HepG2 (cell line): Measurements from ENCODE around the gene CPEB4. TPM values are rescaled to one million over a fixed set of nuclear protein-coding genes. Genes with fewer than 3 reads are reported as not detected.

Experiments
- ARNT ChIP-seq: fragments of 450-650 bp; IDR thresholded peaks from 2 replicates; pipeline ENCODE4 v1.6.1; 2017
- ATF7-NPFF ChIP-seq: sonication (generic); formaldehyde crosslinking; IDR thresholded peaks from 2 replicates; pipeline ENCODE4 v1.8.1; 2023; ENCODE audit warnings: mild to moderate bottlenecking, low read depth, missing genetic modification reagents, moderate library complexity
- HMG20B ChIP-seq: conservative IDR thresholded peaks from 2 replicates; pipeline ENCODE4 v1.6.1; 2016; ENCODE audit warnings: missing genetic modification reagents, missing compliant biosample characterization
- HOXA7 ChIP-seq: sonication (generic); formaldehyde crosslinking; IDR thresholded peaks from 2 replicates; pipeline ENCODE4 v1.8.1; 2022; ENCODE audit warnings: mild to moderate bottlenecking, missing genetic modification reagents, moderate library complexity
- IKZF1 ChIP-seq: fragments of 450-650 bp; IDR thresholded peaks from 2 replicates; pipeline ENCODE4 v1.7.1; 2016
- KDM6A ChIP-seq: IDR thresholded peaks from 2 replicates; pipeline ENCODE4 v1.6.1; 2016; ENCODE audit warnings: low read depth
- KMT2A ChIP-seq: sonication (generic); formaldehyde crosslinking; IDR thresholded peaks from 2 replicates; pipeline ENCODE4 v1.4.0; 2020; ENCODE audit warnings: missing genetic modification reagents
- NFE2L2 ChIP-seq: fragments of 150-350 bp; IDR thresholded peaks from 2 replicates; pipeline ENCODE4 v1.6.1; 2014; ENCODE audit warnings: low read length
- NFYB ChIP-seq: sonication (generic); formaldehyde crosslinking; IDR thresholded peaks from 2 replicates; pipeline ENCODE4 v1.4.0; 2020; ENCODE audit warnings: missing genetic modification reagents
- POLR2AphosphoS2 ChIP-seq: IDR thresholded peaks from 2 replicates; pipeline ENCODE4 v1.6.1; 2011; ENCODE audit warnings: low read depth, low read length, improper control_type of control experiment
- PPARG ChIP-seq: conservative IDR thresholded peaks from 2 replicates; pipeline ENCODE4 v1.6.1; 2016; ENCODE audit warnings: missing biosample characterization, missing genetic modification reagents
- XBP1 ChIP-seq: sonication (generic); formaldehyde crosslinking; IDR thresholded peaks from 2 replicates; pipeline ENCODE4 v1.5.0; 2020; ENCODE audit warnings: missing genetic modification reagents
- ZBTB20 ChIP-seq: sonication (generic); formaldehyde crosslinking; IDR thresholded peaks from 2 replicates; pipeline ENCODE4 v1.8.1; 2023; ENCODE audit warnings: missing genetic modification reagents, low read depth, mild to moderate bottlenecking, borderline replicate concordance
- ZBTB37 ChIP-seq: sonication (generic); formaldehyde crosslinking; IDR thresholded peaks from 2 replicates; pipeline ENCODE4 v1.4.0; 2020; ENCODE audit warnings: mild to moderate bottlenecking, missing genetic modification reagents
- ZBTB4 ChIP-seq: sonication (generic); formaldehyde crosslinking; IDR thresholded peaks from 2 replicates; pipeline ENCODE4 v1.4.0; 2020; ENCODE audit warnings: missing genetic modification reagents, mild to moderate bottlenecking, borderline replicate concordance
- ZFP36 ChIP-seq: fragments of 150-350 bp; IDR thresholded peaks from 2 replicates; pipeline ENCODE4 v1.6.1; 2018; ENCODE audit warnings: borderline replicate concordance, low read length, low read depth; ENCODE audit not compliant: partially characterized antibody
- ZNF121 ChIP-seq: sonication (generic); formaldehyde crosslinking; IDR thresholded peaks from 2 replicates; pipeline ENCODE4 v1.5.0; 2020; ENCODE audit warnings: mild to moderate bottlenecking, missing genetic modification reagents
- ZNF143 ChIP-seq: sonication (generic); formaldehyde crosslinking; IDR thresholded peaks from 2 replicates; pipeline ENCODE4 v1.4.0; 2020; ENCODE audit warnings: missing genetic modification reagents
- ZNF292 ChIP-seq: sonication (generic); formaldehyde crosslinking; IDR thresholded peaks from 2 replicates; pipeline ENCODE4 v1.8.1; 2022; ENCODE audit warnings: mild to moderate bottlenecking, low read depth, missing genetic modification reagents, borderline replicate concordance
- ZNF33A ChIP-seq: sonication (generic); formaldehyde crosslinking; IDR thresholded peaks from 2 replicates; pipeline ENCODE4 v1.5.1; 2020; ENCODE audit warnings: missing genetic modification reagents, mild to moderate bottlenecking, moderate library complexity, borderline replicate concordance
- ZNF431 ChIP-seq: sonication (generic); formaldehyde crosslinking; IDR thresholded peaks from 2 replicates; pipeline ENCODE4 v1.9.0; 2022; ENCODE audit warnings: missing genetic modification reagents, low read depth, mild to moderate bottlenecking, borderline replicate concordance
- ZNF496 ChIP-seq: sonication (generic); formaldehyde crosslinking; IDR thresholded peaks from 2 replicates; pipeline ENCODE4 v1.8.1; 2023; ENCODE audit warnings: mild to moderate bottlenecking, moderate library complexity, missing genetic modification reagents; ENCODE audit not compliant: insufficient replicate concordance
- ZNF629 ChIP-seq: sonication (generic); formaldehyde crosslinking; conservative IDR thresholded peaks from 2 replicates; pipeline ENCODE4 v1.5.0; 2020; ENCODE audit warnings: missing genetic modification reagents
- ZNF775 ChIP-seq: sonication (generic); formaldehyde crosslinking; IDR thresholded peaks from 2 replicates; pipeline ENCODE4 v1.4.0; 2020; ENCODE audit warnings: missing genetic modification reagents, mild to moderate bottlenecking, moderate library complexity, borderline replicate concordance
- polyA plus RNA-seq, 8 experiments: library from polyadenylated mRNA; depleted of rRNA in 3 of 8; stranded (reverse) in 7 of 8; unstranded in 1 of 8; fragments of >200 nt; fragmentation: Illumina TruSeq in 4 of 8; extraction: Trizol in 4 of 8; gene quantifications; 2 replicates each; pipeline versions ENCODE4 v1.2.1 to v1.2.3, GENCODE V29; 2011 to 2016; ENCODE audit warnings: low read depth in 4 of 8, missing spikeins in 1 of 8, mixed read lengths in 1 of 8; ENCODE audit not compliant: insufficient read depth in 1 of 8
- total RNA-seq, 5 experiments: library from RNA; depleted of rRNA; stranded (reverse); fragments of >200 nt; fragmentation: Illumina TruSeq; extraction: Trizol; gene quantifications; 2 replicates each; pipeline ENCODE4 v1.2.3, GENCODE V29; 2016; ENCODE audit warnings: low read depth in 1 of 5

CPEB4 gene
- total and polyA plus RNA-seq, 2 of the 13 experiments (the other 11 are each of a cell fraction or from before 2014, with no cell fraction given): 7.7 to 26.7 TPM

- TF ChIP-seq ATF7-NPFF (CRISPR knock-in tag): 0 out of 2 replicates have a peak, but pooled peaks have one; percentile 36
- TF ChIP-seq ARNT: no peak
- TF ChIP-seq HOXA7 (CRISPR knock-in tag): no peak
- no peak for TF ChIP-seq XBP1 (CRISPR knock-in tag)
- no peak for TF ChIP-seq IKZF1
- TF ChIP-seq ZNF775 (CRISPR knock-in tag): no peak
- peak; percentile 73 for TF ChIP-seq NFYB (CRISPR knock-in tag)
- peak; percentile 86; the same call in 1 of the 2 replicates for TF ChIP-seq KMT2A (CRISPR knock-in tag)
- no peak for TF ChIP-seq ZNF431 (CRISPR knock-in tag)
- TF ChIP-seq ZNF629 (CRISPR knock-in tag): no peak
- TF ChIP-seq POLR2AphosphoS2: no peak
- TF ChIP-seq PPARG: peak; percentile 39; the same call in 1 of the 2 replicates
- peak; percentile 37; the same call in 1 of the 2 replicates for TF ChIP-seq ZBTB4 (CRISPR knock-in tag)
- no peak for TF ChIP-seq ZBTB37 (CRISPR knock-in tag)
- TF ChIP-seq ZNF143 (CRISPR knock-in tag): no peak
- peak; percentile 46; the same call in 1 of the 2 replicates for TF ChIP-seq ZBTB20 (CRISPR knock-in tag)
- no peak for TF ChIP-seq NFE2L2
- TF ChIP-seq ZNF33A (CRISPR knock-in tag): no peak
- no peak for TF ChIP-seq KDM6A (CRISPR knock-in tag)
- TF ChIP-seq ZFP36: no peak
- no peak for TF ChIP-seq ZNF292 (CRISPR knock-in tag)
- TF ChIP-seq ZNF496: no peak
- no peak for TF ChIP-seq ZNF121
- no peak for TF ChIP-seq HMG20B (CRISPR knock-in tag)
Observed at GRCh38 chr5:173887610-173888472, at the start of gene CPEB4 (continued).
